K562 (cell line): ENCODE measurements around the gene SLC2A4.

ENCODE experiments used
- EHMT2 ChIP-seq: fragments of 450-650 bp; IDR thresholded peaks from 2 replicates; pipeline ENCODE4 v1.6.1; 2018; ENCODE audit warnings: antibody characterized with exemption
- EP300 ChIP-seq: IDR thresholded peaks from 2 replicates; pipeline ENCODE4 v1.6.1; 2012; ENCODE audit warnings: low read length, improper control_type of control experiment
- FOXA3 ChIP-seq, 2 experiments: fragments of 450-650 bp in 1 of 2; sonication (generic) in 1 of 2; formaldehyde crosslinking; IDR thresholded peaks in 1 of 2; conservative IDR thresholded peaks in 1 of 2; 2 replicates each; pipeline versions ENCODE4 v1.4.0 to v1.8.0; 2020 to 2022; ENCODE audit warnings: mild to moderate bottlenecking in 2 of 2, missing genetic modification reagents in 1 of 2
- FOXM1 ChIP-seq, 2 experiments: fragments of 450-650 bp in 1 of 2; sonication (generic) in 1 of 2; formaldehyde crosslinking in 1 of 2; IDR thresholded peaks; 2 replicates each; pipeline versions ENCODE4 v1.6.1 to v1.9.0; 2017 to 2022; ENCODE audit warnings: low read depth in 2 of 2, mild to moderate bottlenecking in 2 of 2, missing genetic modification reagents in 1 of 2, moderate library complexity in 1 of 2
- MCM3 ChIP-seq: fragments of 450-650 bp; IDR thresholded peaks from 2 replicates; pipeline ENCODE4 v1.6.1; 2016
- NFYB ChIP-seq: IDR thresholded peaks from 2 replicates; pipeline ENCODE4 v1.6.1; 2011; ENCODE audit warnings: mild to moderate bottlenecking, moderate library complexity; ENCODE audit not compliant: insufficient read length; ENCODE audit errors: extremely low read depth
- POLR2AphosphoS5 ChIP-seq: IDR thresholded peaks from 2 replicates; pipeline ENCODE4 v1.6.1; 2011; ENCODE audit warnings: mild to moderate bottlenecking, low read depth, low read length, moderate library complexity; ENCODE audit not compliant: control insufficient read depth, insufficient read depth
- RBM17 ChIP-seq: fragments of 200-400 bp; formaldehyde crosslinking; IDR thresholded peaks from 2 replicates; pipeline ENCODE4 v1.6.1; 2017; ENCODE audit warnings: low read depth, mild to moderate bottlenecking, low read length, borderline replicate concordance
- ZNF589 ChIP-seq: fragments of 200-800 bp; sonication (Bioruptor generic); IDR thresholded peaks from 2 replicates; pipeline ENCODE4 v1.6.1; 2016; ENCODE audit warnings: low read depth, missing genetic modification characterization, missing compliant biosample characterization
- TF ChIP-seq, protein P1 (sequence below), 3 experiments: IDR thresholded peaks in 2 of 3; conservative IDR thresholded peaks in 1 of 3; 2 replicates each; pipeline ENCODE4 v1.5.1; 2011 to 2012; ENCODE audit warnings: low read length in 3 of 3, mild to moderate bottlenecking in 3 of 3, control low read depth in 2 of 3, improper control_type of control experiment in 1 of 3, inconsistent platforms in 1 of 3, low read depth in 1 of 3, mixed read lengths in 1 of 3, moderate library complexity in 1 of 3; ENCODE audit not compliant: insufficient read depth in 2 of 3
- TF ChIP-seq, protein P2 (sequence below): sonication (generic); formaldehyde crosslinking; IDR thresholded peaks from 2 replicates; pipeline ENCODE4 v1.8.1; 2023; ENCODE audit warnings: mild to moderate bottlenecking, missing genetic modification reagents
- TF ChIP-seq, protein P3 (sequence below), 2 experiments: IDR thresholded peaks; 2 replicates each; pipeline ENCODE4 v1.6.1; 2011; ENCODE audit warnings: borderline replicate concordance in 1 of 2, control low read depth in 1 of 2, low read depth in 1 of 2, low read length in 1 of 2, mild to moderate bottlenecking in 1 of 2, mixed read lengths in 1 of 2, moderate library complexity in 1 of 2; ENCODE audit not compliant: insufficient read depth in 1 of 2, insufficient read length in 1 of 2, poor library complexity in 1 of 2, severe bottlenecking in 1 of 2; ENCODE audit errors: extremely low read depth in 1 of 2
- TF ChIP-seq, protein P4 (sequence below): sonication (generic); formaldehyde crosslinking; IDR thresholded peaks from 2 replicates; pipeline ENCODE4 v1.8.0; 2023; ENCODE audit warnings: missing genetic modification reagents, mild to moderate bottlenecking, borderline replicate concordance
- TF ChIP-seq, protein P5 (sequence below): sonication (generic); formaldehyde crosslinking; IDR thresholded peaks from 2 replicates; pipeline ENCODE4 v1.8.1; 2023; ENCODE audit warnings: mild to moderate bottlenecking, missing genetic modification reagents

DNA sequence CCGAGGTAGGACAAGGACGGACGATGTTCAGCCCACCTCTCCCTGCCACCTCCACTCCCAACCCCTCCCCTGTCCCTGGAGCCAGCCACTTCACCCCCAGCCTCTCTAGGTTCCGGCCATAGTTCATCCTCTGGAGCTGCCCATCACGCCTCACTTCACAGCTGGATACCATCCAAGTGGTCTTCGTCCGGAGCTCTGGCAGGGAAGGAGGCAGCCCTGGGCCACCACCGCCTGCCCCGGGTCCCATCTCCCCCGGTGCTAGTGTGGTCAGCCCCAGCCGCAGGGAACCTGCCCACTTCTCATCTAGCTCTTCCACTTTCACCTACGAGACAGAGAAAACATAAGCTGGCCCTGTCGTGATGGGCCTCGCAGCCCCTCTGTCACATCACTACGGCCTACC is 39.9 kb downstream of the SLC2A4 start:
- TF ChIP-seq RBM17: no peak
- TF ChIP-seq, protein P1, sequence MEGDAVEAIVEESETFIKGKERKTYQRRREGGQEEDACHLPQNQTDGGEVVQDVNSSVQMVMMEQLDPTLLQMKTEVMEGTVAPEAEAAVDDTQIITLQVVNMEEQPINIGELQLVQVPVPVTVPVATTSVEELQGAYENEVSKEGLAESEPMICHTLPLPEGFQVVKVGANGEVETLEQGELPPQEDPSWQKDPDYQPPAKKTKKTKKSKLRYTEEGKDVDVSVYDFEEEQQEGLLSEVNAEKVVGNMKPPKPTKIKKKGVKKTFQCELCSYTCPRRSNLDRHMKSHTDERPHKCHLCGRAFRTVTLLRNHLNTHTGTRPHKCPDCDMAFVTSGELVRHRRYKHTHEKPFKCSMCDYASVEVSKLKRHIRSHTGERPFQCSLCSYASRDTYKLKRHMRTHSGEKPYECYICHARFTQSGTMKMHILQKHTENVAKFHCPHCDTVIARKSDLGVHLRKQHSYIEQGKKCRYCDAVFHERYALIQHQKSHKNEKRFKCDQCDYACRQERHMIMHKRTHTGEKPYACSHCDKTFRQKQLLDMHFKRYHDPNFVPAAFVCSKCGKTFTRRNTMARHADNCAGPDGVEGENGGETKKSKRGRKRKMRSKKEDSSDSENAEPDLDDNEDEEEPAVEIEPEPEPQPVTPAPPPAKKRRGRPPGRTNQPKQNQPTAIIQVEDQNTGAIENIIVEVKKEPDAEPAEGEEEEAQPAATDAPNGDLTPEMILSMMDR (IDR thresholded peaks at IDR 0.05 in 2 of 3, conservative IDR thresholded peaks at IDR 0.05 in 1 of 3; ENCODE audit: insufficient read depth in 2 of 3, low read depth in 1 of 3, low read length in 3 of 3): no peak
- TF ChIP-seq, protein P2, sequence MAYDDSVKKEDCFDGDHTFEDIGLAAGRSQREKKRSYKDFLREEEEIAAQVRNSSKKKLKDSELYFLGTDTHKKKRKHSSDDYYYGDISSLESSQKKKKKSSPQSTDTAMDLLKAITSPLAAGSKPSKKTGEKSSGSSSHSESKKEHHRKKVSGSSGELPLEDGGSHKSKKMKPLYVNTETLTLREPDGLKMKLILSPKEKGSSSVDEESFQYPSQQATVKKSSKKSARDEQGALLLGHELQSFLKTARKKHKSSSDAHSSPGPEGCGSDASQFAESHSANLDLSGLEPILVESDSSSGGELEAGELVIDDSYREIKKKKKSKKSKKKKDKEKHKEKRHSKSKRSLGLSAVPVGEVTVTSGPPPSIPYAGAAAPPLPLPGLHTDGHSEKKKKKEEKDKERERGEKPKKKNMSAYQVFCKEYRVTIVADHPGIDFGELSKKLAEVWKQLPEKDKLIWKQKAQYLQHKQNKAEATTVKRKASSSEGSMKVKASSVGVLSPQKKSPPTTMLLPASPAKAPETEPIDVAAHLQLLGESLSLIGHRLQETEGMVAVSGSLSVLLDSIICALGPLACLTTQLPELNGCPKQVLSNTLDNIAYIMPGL (CRISPR knock-in tag): no peak
- no peak for TF ChIP-seq POLR2AphosphoS5
- no peak for TF ChIP-seq FOXA3 (CRISPR knock-in tag; conservative IDR thresholded peaks at IDR 0.05 in 1 of 2, IDR thresholded peaks at IDR 0.05 in 1 of 2)
- TF ChIP-seq ZNF589 (CRISPR knock-in tag): no peak
- TF ChIP-seq MCM3: no peak
- TF ChIP-seq, protein P3, sequence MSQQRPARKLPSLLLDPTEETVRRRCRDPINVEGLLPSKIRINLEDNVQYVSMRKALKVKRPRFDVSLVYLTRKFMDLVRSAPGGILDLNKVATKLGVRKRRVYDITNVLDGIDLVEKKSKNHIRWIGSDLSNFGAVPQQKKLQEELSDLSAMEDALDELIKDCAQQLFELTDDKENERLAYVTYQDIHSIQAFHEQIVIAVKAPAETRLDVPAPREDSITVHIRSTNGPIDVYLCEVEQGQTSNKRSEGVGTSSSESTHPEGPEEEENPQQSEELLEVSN (IDR thresholded peaks at IDR 0.05; ENCODE audit: borderline replicate concordance in 1 of 2, extremely low read depth in 1 of 2, insufficient read depth in 1 of 2, insufficient read length in 1 of 2, low read depth in 1 of 2, low read length in 1 of 2, poor library complexity in 1 of 2, severe bottlenecking in 1 of 2): no peak
- no peak for TF ChIP-seq EHMT2
- TF ChIP-seq, protein P4, sequence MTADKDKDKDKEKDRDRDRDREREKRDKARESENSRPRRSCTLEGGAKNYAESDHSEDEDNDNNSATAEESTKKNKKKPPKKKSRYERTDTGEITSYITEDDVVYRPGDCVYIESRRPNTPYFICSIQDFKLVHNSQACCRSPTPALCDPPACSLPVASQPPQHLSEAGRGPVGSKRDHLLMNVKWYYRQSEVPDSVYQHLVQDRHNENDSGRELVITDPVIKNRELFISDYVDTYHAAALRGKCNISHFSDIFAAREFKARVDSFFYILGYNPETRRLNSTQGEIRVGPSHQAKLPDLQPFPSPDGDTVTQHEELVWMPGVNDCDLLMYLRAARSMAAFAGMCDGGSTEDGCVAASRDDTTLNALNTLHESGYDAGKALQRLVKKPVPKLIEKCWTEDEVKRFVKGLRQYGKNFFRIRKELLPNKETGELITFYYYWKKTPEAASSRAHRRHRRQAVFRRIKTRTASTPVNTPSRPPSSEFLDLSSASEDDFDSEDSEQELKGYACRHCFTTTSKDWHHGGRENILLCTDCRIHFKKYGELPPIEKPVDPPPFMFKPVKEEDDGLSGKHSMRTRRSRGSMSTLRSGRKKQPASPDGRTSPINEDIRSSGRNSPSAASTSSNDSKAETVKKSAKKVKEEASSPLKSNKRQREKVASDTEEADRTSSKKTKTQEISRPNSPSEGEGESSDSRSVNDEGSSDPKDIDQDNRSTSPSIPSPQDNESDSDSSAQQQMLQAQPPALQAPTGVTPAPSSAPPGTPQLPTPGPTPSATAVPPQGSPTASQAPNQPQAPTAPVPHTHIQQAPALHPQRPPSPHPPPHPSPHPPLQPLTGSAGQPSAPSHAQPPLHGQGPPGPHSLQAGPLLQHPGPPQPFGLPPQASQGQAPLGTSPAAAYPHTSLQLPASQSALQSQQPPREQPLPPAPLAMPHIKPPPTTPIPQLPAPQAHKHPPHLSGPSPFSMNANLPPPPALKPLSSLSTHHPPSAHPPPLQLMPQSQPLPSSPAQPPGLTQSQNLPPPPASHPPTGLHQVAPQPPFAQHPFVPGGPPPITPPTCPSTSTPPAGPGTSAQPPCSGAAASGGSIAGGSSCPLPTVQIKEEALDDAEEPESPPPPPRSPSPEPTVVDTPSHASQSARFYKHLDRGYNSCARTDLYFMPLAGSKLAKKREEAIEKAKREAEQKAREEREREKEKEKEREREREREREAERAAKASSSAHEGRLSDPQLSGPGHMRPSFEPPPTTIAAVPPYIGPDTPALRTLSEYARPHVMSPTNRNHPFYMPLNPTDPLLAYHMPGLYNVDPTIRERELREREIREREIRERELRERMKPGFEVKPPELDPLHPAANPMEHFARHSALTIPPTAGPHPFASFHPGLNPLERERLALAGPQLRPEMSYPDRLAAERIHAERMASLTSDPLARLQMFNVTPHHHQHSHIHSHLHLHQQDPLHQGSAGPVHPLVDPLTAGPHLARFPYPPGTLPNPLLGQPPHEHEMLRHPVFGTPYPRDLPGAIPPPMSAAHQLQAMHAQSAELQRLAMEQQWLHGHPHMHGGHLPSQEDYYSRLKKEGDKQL (CRISPR knock-in tag): no peak
- TF ChIP-seq NFYB: no peak
- TF ChIP-seq FOXM1 (IDR thresholded peaks at IDR 0.05; ENCODE audit: low read depth): no peak
- no peak for TF ChIP-seq FOXM1 (CRISPR knock-in tag; IDR thresholded peaks at IDR 0.05; ENCODE audit: low read depth)
- no peak for TF ChIP-seq EP300
- TF ChIP-seq, protein P5, sequence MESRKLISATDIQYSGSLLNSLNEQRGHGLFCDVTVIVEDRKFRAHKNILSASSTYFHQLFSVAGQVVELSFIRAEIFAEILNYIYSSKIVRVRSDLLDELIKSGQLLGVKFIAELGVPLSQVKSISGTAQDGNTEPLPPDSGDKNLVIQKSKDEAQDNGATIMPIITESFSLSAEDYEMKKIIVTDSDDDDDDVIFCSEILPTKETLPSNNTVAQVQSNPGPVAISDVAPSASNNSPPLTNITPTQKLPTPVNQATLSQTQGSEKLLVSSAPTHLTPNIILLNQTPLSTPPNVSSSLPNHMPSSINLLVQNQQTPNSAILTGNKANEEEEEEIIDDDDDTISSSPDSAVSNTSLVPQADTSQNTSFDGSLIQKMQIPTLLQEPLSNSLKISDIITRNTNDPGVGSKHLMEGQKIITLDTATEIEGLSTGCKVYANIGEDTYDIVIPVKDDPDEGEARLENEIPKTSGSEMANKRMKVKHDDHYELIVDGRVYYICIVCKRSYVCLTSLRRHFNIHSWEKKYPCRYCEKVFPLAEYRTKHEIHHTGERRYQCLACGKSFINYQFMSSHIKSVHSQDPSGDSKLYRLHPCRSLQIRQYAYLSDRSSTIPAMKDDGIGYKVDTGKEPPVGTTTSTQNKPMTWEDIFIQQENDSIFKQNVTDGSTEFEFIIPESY: no peak
